Coronary artery (tissue), 2 donors: ENCODE data around the gene CD7.
A peak's percentile ranks its signal among the peaks of the same experiment; 100 is the strongest.

ENCODE experiments used
- DNase-seq: peaks from one replicate; pipeline ENCODE4 v3.0.0-alpha.2; 2017; ENCODE audit warnings: low spot score
- H3K27ac ChIP-seq, 2 donors: fragments of 200-600 bp; sonication (generic); one replicate each; pipeline ENCODE4 v1.5.1; 2016 to 2019
- H3K4me3 ChIP-seq: fragments of 200-600 bp; sonication (generic); 2 replicates; pipeline ENCODE4 v1.5.1; 2016; ENCODE audit warnings: mild to moderate bottlenecking, moderate library complexity
- CTCF ChIP-seq: fragments of 200-600 bp; sonication (generic); IDR thresholded peaks from one replicate; pipeline ENCODE4 v1.5.1; 2019; ENCODE audit warnings: antibody characterized with exemption

The CD7 gene

GRCh38 chr17:82345151-82345976 is 28.0 kb upstream of the CD7 start:
- no peak overlapping the region for H3K4me3 ChIP-seq
- no peak for DNase-seq
- no peak overlapping the region for H3K27ac ChIP-seq
- no peak for TF ChIP-seq CTCF

GRCh38 chr17:82344175-82344907 is 26.9 kb upstream of the CD7 start:
- no peak for TF ChIP-seq CTCF
- DNase-seq: no peak
- no peak overlapping the region for H3K27ac ChIP-seq

GRCh38 chr17:82343560-82343959 is 26.2 kb upstream of the CD7 start:
- Histone ChIP-seq H3K27ac (no peak overlapping the region), H3K4me3 (no peak overlapping the region)
- no peak for TF ChIP-seq CTCF
- no peak for DNase-seq

More at GRCh38 chr17:82344175-82344907, 26.9 kb upstream of the CD7 start:
- no peak overlapping the region for H3K4me3 ChIP-seq

GRCh38 chr17:82342361-82343079 is 25.1 kb upstream of the CD7 start:
- H3K27ac ChIP-seq: no peak overlapping the region
- DNase-seq: no peak
- TF ChIP-seq CTCF: no peak
- H3K4me3 ChIP-seq: no peak overlapping the region

- Histone ChIP-seq H3K4me3 (peak overlapping the region; percentile 69), H3K27ac (no peak overlapping the region)
- no peak for TF ChIP-seq CTCF
- DNase-seq: no peak
These were observed 22.5 kb upstream of the CD7 start for GRCh38 chr17:82339634-82340580.
